PC-3 (cell line): ENCODE data around the gene MRC1. TPM values are rescaled to one million over a fixed set of nuclear protein-coding genes. Genes with fewer than 3 reads are reported as not detected.

ENCODE experiments used
- ATAC-seq: fragments of 200-7000 bp; cut with Tn5 transposase; 2 replicates; pipeline ENCODE4 v1.9.1; 2020; ENCODE audit warnings: mild to moderate bottlenecking, moderate library complexity
- BruUV-seq: library from RNA; stranded (reverse); fragments of 400-500 nt; replicated peaks from 2 replicates; lab custom pipeline; 2021; lab: Mats Ljungman, UMichigan
- CTCF ChIA-PET: fragments of 300-600 bp; sonication (Branson Sonifier 250); formaldehyde crosslinking; loops from one replicate; lab custom pipeline; 2022; ENCODE audit warnings: antibody characterized with exemption; lab: Charles Lee
- POLR2A ChIA-PET: fragments of 300-600 bp; sonication (Branson Sonifier 250); formaldehyde crosslinking; loops from one replicate; lab custom pipeline; 2022; ENCODE audit warnings: antibody characterized with exemption; ENCODE audit not compliant: unreplicated experiment; lab: Charles Lee
- DNase-seq: peaks from one replicate; pipeline ENCODE4 v3.0.0-alpha.2; 2015
- H2AFZ ChIP-seq: fragments of 300-600 bp; sonication (generic); 2 replicates; pipeline ENCODE4 v1.6.0; 2016; ENCODE audit warnings: antibody characterized with exemption, low read length
- H3F3A ChIP-seq: fragments of 300-600 bp; sonication (generic); one replicate; pipeline ENCODE4 v1.6.0; 2017; ENCODE audit warnings: antibody characterized with exemption, low read length, control low read depth, mild to moderate bottlenecking; ENCODE audit not compliant: unreplicated experiment
- H3K27ac ChIP-seq: fragments of 300-600 bp; sonication (generic); 2 replicates; pipeline ENCODE4 v1.5.1; 2016; ENCODE audit warnings: mild to moderate bottlenecking, low read length
- H3K27me3 ChIP-seq: fragments of 300-600 bp; sonication (generic); 2 replicates; pipeline ENCODE4 v1.6.1; 2016; ENCODE audit warnings: low read length, mixed read lengths
- H3K36me3 ChIP-seq: fragments of 300-600 bp; sonication (generic); 2 replicates; pipeline ENCODE4 v1.6.1; 2016; ENCODE audit warnings: low read depth, mixed run types, low read length, mixed read lengths
- H3K4me1 ChIP-seq: fragments of 300-600 bp; sonication (generic); 2 replicates; pipeline ENCODE4 v1.5.1; 2016; ENCODE audit warnings: low read length; ENCODE audit not compliant: insufficient read depth
- H3K4me2 ChIP-seq: fragments of 300-600 bp; sonication (generic); 2 replicates; pipeline ENCODE4 v1.6.0; 2016; ENCODE audit warnings: low read length
- H3K4me3 ChIP-seq: fragments of 300-600 bp; sonication (generic); 2 replicates; pipeline ENCODE4 v1.5.1; 2016; ENCODE audit warnings: mild to moderate bottlenecking, low read length, mixed read lengths
- H3K79me2 ChIP-seq: fragments of 300-600 bp; sonication (generic); 2 replicates; pipeline ENCODE4 v1.6.1; 2017; ENCODE audit warnings: low read length, mixed read lengths
- H3K9ac ChIP-seq: fragments of 300-600 bp; sonication (generic); 2 replicates; pipeline ENCODE4 v1.6.0; 2016; ENCODE audit warnings: mild to moderate bottlenecking, low read length
- H3K9me2 ChIP-seq: fragments of 300-600 bp; sonication (generic); replicated peaks from 2 replicates; pipeline ENCODE4 v1.6.1; 2016; ENCODE audit warnings: mixed run types, low read length, mixed read lengths
- H3K9me3 ChIP-seq: fragments of 300-600 bp; sonication (generic); 2 replicates; pipeline ENCODE4 v1.6.1; 2016; ENCODE audit warnings: low read length, mixed read lengths
- H4K20me1 ChIP-seq: fragments of 300-600 bp; sonication (generic); 2 replicates; pipeline ENCODE4 v1.6.1; 2016; ENCODE audit warnings: low read length, mixed read lengths
- CTCF ChIP-seq: fragments of 300-600 bp; sonication (generic); conservative IDR thresholded peaks from 2 replicates; pipeline ENCODE4 v1.5.1; 2017; ENCODE audit warnings: antibody characterized with exemption, low read depth, mild to moderate bottlenecking, low read length
- EZH2 ChIP-seq: fragments of 300-600 bp; sonication (generic); IDR thresholded peaks from one replicate; pipeline ENCODE4 v1.6.1; 2017; ENCODE audit warnings: antibody characterized with exemption, mild to moderate bottlenecking, low read length; ENCODE audit not compliant: unreplicated experiment
- EZH2phosphoT487 ChIP-seq: fragments of 300-600 bp; sonication (generic); IDR thresholded peaks from 2 replicates; pipeline ENCODE4 v1.6.1; 2018; ENCODE audit warnings: mild to moderate bottlenecking, antibody characterized with exemption, low read length, borderline replicate concordance
- intact Hi-C: fragments of 100-400 bp; cut with micrococcal nuclease; formaldehyde crosslinking; loops from 2 replicates; pipeline ENCODE4 v1.9.0; 2023
- total RNA-seq: library from RNA; depleted of rRNA; stranded (reverse); fragments of >200 nt; gene quantifications from 2 replicates; pipeline ENCODE4 v1.2.3, GENCODE V29; 2014

MRC1 gene
- total RNA-seq, 1 experiment from 2014 or later, result not detected

- no peak overlapping the region for H2AFZ ChIP-seq
- H4K20me1 ChIP-seq, result no peaks in the 10 kb centered on the region
- POLR2A ChIA-PET, result no interaction called here
- intact Hi-C loops, result loop anchor here (2.0 to 5.0 kb wide), 2 partner anchors 132 to 267 kb away; no protein-coding TSS in a partner anchor
- CTCF ChIA-PET, result interaction anchor here (1.1 kb wide), 1 partner anchor 257 kb away, joined by 4 read pairs; the partner anchor contains the start of gene HACD1
- H3K9me3 ChIP-seq, result no peaks in the 10 kb centered on the region
- H3K27me3 ChIP-seq, result no peaks in the 10 kb centered on the region
- no peak overlapping the region for H3K4me2 ChIP-seq
- H3K9ac ChIP-seq, result no peak overlapping the region
- TF ChIP-seq EZH2phosphoT487, result no peak
- TF ChIP-seq EZH2, result no peak
- no peak for TF ChIP-seq CTCF
- no peaks in the 10 kb centered on the region for H3K9me2 ChIP-seq
- H3K4me3 ChIP-seq, result no peak overlapping the region
- H3K79me2 ChIP-seq, result no peaks in the 10 kb centered on the region
- ATAC-seq, result no peak
- H3F3A ChIP-seq, result no peaks in the 10 kb centered on the region
- no peaks in the 10 kb centered on the region for H3K4me1 ChIP-seq
- BruUV-seq, result no TSS peak
- H3K36me3 ChIP-seq, result no peaks in the 10 kb centered on the region; the same call in 1 of the 2 replicates
- no peak for DNase-seq
- no peak overlapping the region for H3K27ac ChIP-seq
These were observed 64.8 kb downstream of the MRC1 start for GRCh38 chr10:17873946-17874345.

DNA sequence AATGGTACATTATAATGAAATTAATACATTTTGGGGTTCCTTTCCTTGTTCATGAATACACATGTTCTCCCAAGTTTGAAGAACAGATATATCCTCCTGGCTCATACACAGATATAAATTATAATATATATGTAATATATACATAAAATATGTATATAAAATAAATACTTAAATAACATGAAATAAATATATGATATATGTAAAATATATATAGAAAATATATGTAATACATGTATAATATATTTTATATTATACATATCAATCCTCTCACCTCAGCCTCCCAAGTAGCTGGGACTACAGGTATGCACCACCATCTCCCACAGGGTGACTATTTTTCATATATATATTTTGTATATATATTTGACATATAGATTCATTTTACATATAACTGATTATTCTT, 68.0 kb downstream of the MRC1 start:
- Histone ChIP-seq H3K4me2 (no peak overlapping the region), H3K27me3 (no peaks in the 10 kb centered on the region), H3K9me2 (no peaks in the 10 kb centered on the region), H3K9ac (no peak overlapping the region), H3K36me3 (no peaks in the 10 kb centered on the region; the same call in 1 of the 2 replicates), H3F3A (no peaks in the 10 kb centered on the region), H3K4me1 (no peaks in the 10 kb centered on the region), H2AFZ (no peak overlapping the region), H3K79me2 (no peaks in the 10 kb centered on the region), H3K9me3 (no peaks in the 10 kb centered on the region), H4K20me1 (no peaks in the 10 kb centered on the region), H3K4me3 (no peak overlapping the region), H3K27ac (no peak overlapping the region)
- no peak for TF ChIP-seq CTCF
- ATAC-seq (no peak), DNase-seq (no peak)
- POLR2A ChIA-PET, result no interaction called here
- CTCF ChIA-PET, result no interaction called here
- intact Hi-C loops, result no loop called here
- BruUV-seq, result no TSS peak

- no peak overlapping the region for H3K4me2 ChIP-seq
- CTCF ChIA-PET, result no interaction called here
- H3K9me3 ChIP-seq, result no peaks in the 10 kb centered on the region
- no TSS peak for BruUV-seq
- H3K4me3 ChIP-seq, result no peak overlapping the region
- no peaks in the 10 kb centered on the region for H3K36me3 ChIP-seq
- no peaks in the 10 kb centered on the region for H3F3A ChIP-seq
- no peak for DNase-seq
- H3K9ac ChIP-seq, result no peak overlapping the region
- no peaks in the 10 kb centered on the region for H3K79me2 ChIP-seq
- no peaks in the 10 kb centered on the region for H4K20me1 ChIP-seq
- H3K9me2 ChIP-seq, result no peaks in the 10 kb centered on the region
- no peak for TF ChIP-seq CTCF
- TF ChIP-seq EZH2, result no peak
- no peak for TF ChIP-seq EZH2phosphoT487
- H2AFZ ChIP-seq, result no peak overlapping the region
- no peak overlapping the region for H3K27ac ChIP-seq
- intact Hi-C loops, result no loop called here
- POLR2A ChIA-PET, result no interaction called here
- no peak for ATAC-seq
- no peaks in the 10 kb centered on the region for H3K27me3 ChIP-seq
- no peaks in the 10 kb centered on the region for H3K4me1 ChIP-seq
These were observed 69.7 kb downstream of the MRC1 start for GRCh38 chr10:17878896-17879295.
